ENCODE measurements around the gene ASPG.

DNA sequence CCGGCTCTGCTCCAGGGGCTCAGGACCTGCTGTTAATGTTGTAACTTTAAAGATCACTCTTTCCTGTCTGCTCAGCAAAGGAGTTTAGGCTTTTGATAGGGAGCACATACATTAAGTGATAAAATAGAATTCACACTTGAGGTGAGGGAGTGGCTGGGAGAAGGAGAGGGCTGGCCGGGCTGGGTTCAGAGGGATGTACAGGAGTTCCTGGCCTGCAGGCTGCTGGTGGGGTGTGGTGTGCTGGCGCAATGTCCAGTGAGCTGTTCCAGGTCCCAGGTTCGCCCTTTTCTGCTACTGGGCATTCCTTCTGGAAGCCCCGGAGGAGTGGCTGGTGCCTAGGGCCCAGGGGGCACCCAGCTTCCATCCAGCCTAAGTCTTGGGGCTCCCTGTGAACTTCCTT is 70.6 kb downstream of the ASPG start:
- no peak for TF ChIP-seq EZH2 (IDR thresholded peaks at IDR 0.05; ENCODE audit: insufficient read depth, poor library complexity, severe bottlenecking)
- no peak for TF ChIP-seq EZH2phosphoT487 (IDR thresholded peaks at IDR 0.05; ENCODE audit: insufficient read depth, low read depth)

Data from GM23248 (cell line).